ENCODE data around the gene STIM1.
"Not testable (repeated sequence)": the region's sequence is repeated elsewhere in the genome, so short reads cannot be mapped to it uniquely, and the experiment has no call there.

Gene STIM1

DNA sequence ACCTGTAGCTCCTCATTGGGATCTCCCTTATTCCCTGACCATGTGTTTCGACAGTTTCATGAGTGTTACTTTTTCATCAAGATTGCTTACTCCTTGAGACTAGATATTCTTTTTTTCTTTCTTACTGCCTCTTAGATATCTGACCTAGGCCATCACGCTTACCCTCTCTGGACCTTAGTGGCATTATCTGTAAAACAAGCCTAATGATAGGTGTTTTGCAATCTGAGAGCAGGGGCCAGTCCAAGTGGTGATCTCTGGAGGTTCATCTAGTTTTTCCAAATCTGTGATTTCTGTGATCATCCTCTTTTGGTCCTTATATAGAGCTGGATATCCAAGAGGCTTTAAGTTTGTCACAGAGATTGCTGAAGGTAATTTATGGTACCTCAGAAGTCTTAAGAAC, 34.5 kb downstream of the STIM1 start:
- no peak for DNase-seq

GRCh38 chr11:3890806-3891205, 35.3 kb downstream of the STIM1 start:
- no peak for DNase-seq

DNA sequence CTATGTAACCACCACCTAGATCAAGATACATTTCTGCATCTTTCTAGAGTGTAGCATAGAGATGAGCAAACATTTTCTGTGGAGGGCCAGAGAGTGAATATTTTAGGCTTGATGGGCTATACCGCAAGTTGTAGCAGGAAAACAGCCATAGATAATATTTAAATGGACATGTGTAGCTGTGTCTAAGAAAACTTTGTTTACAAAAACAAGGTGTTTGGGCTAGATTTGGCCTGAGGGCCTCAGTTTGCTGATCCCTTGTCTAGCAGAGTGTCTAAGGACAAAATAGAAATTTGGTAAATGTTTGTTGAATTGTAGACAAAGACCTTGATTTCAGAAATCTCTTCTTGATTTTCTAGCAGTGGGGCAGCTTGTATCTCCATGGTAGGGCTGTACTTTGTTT, 36.3 kb downstream of the STIM1 start:
- no peak for DNase-seq

DNA sequence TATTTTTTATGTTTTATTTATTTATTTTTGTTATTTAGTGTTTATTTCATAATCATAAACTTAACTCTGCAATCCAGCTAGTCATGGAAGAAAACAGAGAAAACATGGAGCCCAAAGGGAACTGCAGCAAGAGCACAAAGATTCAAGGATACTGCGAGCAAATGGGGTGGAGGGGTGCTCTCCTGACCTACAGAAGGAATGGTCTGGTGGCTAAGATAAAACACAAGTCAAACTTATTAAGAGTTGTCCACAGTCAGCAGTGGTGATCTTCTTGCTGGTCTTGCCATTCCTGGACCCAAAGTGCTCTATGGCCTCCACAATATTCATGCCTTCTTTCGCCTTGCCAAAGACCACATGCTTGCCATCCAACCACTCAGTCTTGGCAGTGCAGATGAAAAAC, 36.7 kb downstream of the STIM1 start:
- no peak for DNase-seq

- no peak for DNase-seq
Observed at GRCh38 chr11:3893311-3893710, 37.8 kb downstream of the STIM1 start.

GRCh38 chr11:3894128-3894731, 38.8 kb downstream of the STIM1 start:
- no peak for DNase-seq

- DNase-seq: no peak
Observed at GRCh38 chr11:3896644-3897043, 41.2 kb downstream of the STIM1 start.

DNA sequence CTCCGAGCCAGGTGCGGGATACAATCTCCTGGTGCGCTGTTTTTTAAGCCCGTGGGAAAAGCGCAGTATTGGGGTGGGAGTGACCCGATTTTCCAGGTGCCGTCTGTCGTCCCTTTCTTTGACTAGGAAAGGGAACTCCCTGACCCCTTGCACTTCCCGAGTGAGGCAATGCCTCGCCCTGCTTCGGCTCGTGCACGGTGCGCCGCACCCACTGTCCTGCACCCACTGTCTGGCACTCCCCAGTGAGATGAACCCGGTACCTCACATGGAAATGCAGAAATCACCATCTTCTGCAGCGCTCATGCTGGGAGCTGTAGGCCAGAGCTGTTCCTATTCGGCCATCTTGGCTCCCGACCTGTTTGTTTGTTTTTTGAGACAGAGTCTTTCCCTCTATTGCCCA, 44.8 kb downstream of the STIM1 start:
- DNase-seq: not testable (repeated sequence)

- DNase-seq: no peak
Observed at GRCh38 chr11:3901249-3902025, 46.0 kb downstream of the STIM1 start.

DNA sequence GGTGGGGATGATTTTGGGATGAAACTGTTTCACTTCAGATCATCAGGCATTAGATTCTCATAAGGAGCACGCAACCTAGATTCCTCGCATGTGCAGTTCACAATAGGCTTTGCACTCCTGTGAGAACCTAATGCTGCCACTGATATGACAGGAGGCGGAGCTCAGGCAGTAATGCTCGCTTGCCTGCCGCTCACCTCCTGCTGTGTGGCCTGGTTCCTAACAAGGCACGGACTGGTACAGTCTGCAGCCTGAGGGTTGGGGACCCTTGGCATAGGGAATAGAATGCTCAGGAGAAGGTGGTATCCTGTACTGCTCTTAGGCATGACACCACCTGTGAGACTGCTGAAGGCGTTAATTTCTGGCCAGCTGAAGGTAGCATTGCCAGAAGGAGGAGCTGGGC, 47.0 kb downstream of the STIM1 start:
- no peak for DNase-seq

- DNase-seq: no peak
Observed at GRCh38 chr11:3903207-3903896, 47.9 kb downstream of the STIM1 start.

DNA sequence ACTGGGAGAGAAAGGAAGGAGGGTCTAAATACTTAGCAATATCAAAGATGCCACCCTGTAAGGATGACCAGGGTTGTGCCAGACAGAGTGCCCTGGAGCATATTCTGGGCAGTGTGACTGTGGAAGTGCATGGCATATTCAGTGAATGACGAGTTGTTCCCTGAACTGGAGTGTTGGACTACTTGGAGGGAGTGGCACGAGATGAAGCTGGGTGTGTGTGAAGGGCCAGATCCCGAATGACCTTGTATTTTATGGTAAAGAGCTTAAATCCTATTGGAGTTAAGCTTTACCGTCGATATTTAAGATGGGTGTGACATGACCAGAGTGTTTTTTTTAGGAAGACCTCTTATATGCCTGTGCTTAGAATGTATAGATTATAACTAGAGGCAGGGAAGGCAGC, 48.8 kb downstream of the STIM1 start:
- no peak for DNase-seq

DNA sequence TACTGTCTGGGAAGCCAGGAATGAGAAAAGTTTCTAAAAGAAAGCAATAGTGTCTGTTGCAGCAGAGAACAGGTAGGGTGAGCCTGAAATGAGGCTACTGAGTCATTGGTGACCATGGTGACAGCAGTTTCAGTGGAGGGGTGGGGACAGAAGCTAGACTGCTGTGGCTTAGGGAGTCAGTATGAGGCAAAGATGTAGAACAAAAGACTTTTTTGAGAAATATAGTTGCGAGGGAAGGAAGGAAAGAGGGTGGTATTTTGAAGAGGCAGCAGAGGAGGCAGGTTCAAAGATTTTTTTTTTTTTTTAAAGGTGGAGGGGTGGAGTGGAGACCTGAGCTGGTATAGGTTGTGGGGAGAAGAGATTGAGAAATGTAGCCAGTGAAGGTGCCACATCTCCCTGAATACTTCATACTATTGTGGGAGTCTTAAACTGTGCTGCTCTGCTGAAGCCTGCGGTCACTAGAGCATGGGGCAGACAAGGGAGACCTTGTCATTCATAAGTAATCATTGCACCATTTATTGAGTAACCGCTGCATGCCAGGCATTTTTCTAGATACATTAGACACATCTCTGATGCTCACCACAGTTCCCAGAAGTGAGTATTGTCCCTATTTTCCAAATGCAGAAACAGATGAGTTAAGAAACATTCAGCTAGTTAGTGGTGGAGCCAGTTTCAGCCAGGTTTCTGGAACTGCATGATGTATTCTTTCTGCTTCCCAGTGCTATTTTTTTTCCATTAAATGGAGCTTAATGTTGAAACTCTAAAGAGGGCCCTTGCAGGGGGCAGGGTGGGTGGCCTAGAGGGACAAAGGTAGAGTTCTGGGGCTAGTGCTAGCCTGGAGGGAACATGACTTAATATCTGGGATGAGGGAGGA, 49.9 kb downstream of the STIM1 start:
- peak; percentile 73 for DNase-seq

GRCh38 chr11:3906166-3906565, 50.7 kb downstream of the STIM1 start:
- DNase-seq: no peak

DNA sequence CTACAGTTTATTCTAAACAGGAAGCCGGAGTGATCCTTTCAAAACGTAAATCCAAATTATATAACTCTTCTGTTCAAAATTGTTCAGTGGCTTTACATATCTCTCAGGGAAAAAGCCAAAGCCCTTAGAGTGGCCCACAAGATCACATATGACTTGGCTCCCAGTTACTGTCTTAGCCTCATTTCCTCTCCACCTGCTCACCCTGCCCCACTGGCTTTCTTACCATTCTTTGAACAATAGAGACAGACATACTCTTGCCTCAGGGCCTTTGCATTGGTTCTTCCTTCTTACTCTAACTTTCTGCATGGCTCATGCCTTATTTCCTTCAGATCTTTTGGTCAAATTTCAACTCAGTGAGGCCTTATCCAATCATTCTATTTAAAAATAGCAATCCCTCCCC, 52.1 kb downstream of the STIM1 start:
- DNase-seq: peak; percentile 5

- DNase-seq: no peak
Observed at GRCh38 chr11:3909901-3910300, 54.4 kb downstream of the STIM1 start.

GRCh38 chr11:3911908-3912505, 56.5 kb downstream of the STIM1 start:
- DNase-seq: no peak

DNA sequence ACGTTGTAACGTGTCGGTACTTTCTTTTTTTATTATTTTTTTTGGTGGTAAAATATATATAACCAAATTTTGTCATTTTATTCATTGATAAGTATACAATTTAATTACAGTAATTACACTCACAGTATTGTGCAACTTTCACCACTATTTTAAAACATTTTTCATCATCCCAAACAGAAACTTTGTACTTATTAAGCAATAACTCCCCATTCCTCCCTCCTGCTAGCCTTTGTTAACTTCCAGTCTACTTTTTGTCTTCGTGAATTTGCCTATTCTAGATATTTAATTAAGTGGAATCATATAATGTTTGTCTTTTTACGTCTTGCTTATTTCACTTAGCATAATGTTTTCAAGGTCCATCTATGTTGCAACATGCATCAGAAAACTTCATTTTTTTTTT, 58.5 kb downstream of the STIM1 start:
- no peak for DNase-seq

DNA sequence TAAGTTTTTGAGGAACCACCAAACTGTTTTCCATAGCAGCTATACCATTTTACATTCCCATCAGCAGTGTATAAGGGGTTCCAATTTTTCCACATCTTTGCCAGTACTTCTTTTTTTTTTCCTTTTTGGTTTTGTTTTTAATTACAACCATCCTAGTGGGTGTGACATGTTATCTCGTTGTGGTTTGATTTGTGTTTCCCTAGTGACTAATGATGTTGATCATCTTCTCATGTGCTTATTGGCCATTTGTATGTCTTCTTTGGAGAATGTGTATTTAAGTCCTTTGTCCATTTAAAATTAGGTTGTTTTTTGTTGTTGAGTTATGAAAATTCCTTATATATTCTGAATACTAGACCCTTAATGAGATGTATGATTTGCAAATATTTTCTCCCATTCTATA, 59.3 kb downstream of the STIM1 start:
- no peak for DNase-seq

- peak; percentile 78 for DNase-seq
Observed at GRCh38 chr11:3916962-3917361, 61.5 kb downstream of the STIM1 start.

- DNase-seq: peak; percentile 78
Observed at GRCh38 chr11:3920148-3920852, 64.8 kb downstream of the STIM1 start.

GRCh38 chr11:3922056-3922455, 66.6 kb downstream of the STIM1 start:
- no peak for DNase-seq
